Prostate gland (tissue), 2 donors: Measurements from ENCODE around the gene PRRC2C. TPM values are rescaled to one million over a fixed set of nuclear protein-coding genes. Genes with fewer than 3 reads are reported as not detected.
"Not testable (repeated sequence)": the region's sequence is repeated elsewhere in the genome, so short reads cannot be mapped to it uniquely, and the experiment has no call there.

ENCODE experiments used
- DNase-seq: peaks from one replicate; pipeline ENCODE4 v3.0.0-alpha.2; 2019; ENCODE audit warnings: low spot score
- H3K27ac ChIP-seq, 2 donors: fragments of 200-600 bp; sonication (generic); 2 replicates each; pipeline ENCODE4 v1.5.1; 2017 to 2019
- H3K27me3 ChIP-seq: fragments of 200-600 bp; sonication (generic); replicated peaks from 2 replicates; pipeline ENCODE4 v1.5.1; 2019; ENCODE audit not compliant: insufficient read depth
- H3K36me3 ChIP-seq, 2 donors: fragments of 200-600 bp; sonication (generic); 1 replicate in 1 of 2; 2 replicates in 1 of 2; pipeline versions ENCODE4 v1.5.1 to v1.8.1; 2017 to 2019
- H3K4me1 ChIP-seq: fragments of 200-600 bp; sonication (generic); replicated peaks from 2 replicates; pipeline ENCODE4 v1.5.1; 2019
- H3K4me3 ChIP-seq, 2 donors: fragments of 200-600 bp; sonication (generic); 2 replicates each; pipeline ENCODE4 v1.5.1; 2017 to 2019
- H3K9me3 ChIP-seq: fragments of 200-600 bp; sonication (generic); 2 replicates; pipeline ENCODE4 v1.5.1; 2017
- POLR2A ChIP-seq: fragments of 450-650 bp; IDR thresholded peaks from one replicate; pipeline ENCODE4 v1.6.1; 2016; ENCODE audit warnings: antibody characterized with exemption, mild to moderate bottlenecking
- POLR2AphosphoS5 ChIP-seq: sonication (generic); formaldehyde crosslinking; IDR thresholded peaks from one replicate; pipeline ENCODE4 v1.6.1; 2017; ENCODE audit warnings: antibody characterized with exemption
- WGBS: methylation state at CpG from one replicate; pipeline ENCODE4 v1.1.5; 2018; 5-methylcytosine and 5-hydroxymethylcytosine counted together
- intact Hi-C: fragments of 100-400 bp; cut with DNase I; formaldehyde crosslinking; loops from one replicate; pipeline ENCODE4 v1.14.2; 2022
- total RNA-seq, 2 donors: library from RNA; depleted of rRNA; stranded (reverse); fragments of >200 nt; gene quantifications; one replicate each; pipeline ENCODE4 v1.1.0, GENCODE V29; 2016
- TF ChIP-seq, protein P1 (sequence below), 4 experiments: fragments of 200-600 bp in 2 of 4; fragments of 450-650 bp in 2 of 4; sonication (generic) in 2 of 4; IDR thresholded peaks; 1 replicate in 3 of 4; 2 replicates in 1 of 4; pipeline ENCODE4 v1.5.1; 2016 to 2019; ENCODE audit warnings: antibody characterized with exemption in 4 of 4, mild to moderate bottlenecking in 2 of 4, moderate library complexity in 2 of 4

PRRC2C gene
- total RNA-seq, 2 donors from 2014 or later, result 70.1 to 115 TPM

GRCh38 chr1:171521567-171521966 is 36.2 kb downstream of the PRRC2C start:
- TF ChIP-seq, protein P1, sequence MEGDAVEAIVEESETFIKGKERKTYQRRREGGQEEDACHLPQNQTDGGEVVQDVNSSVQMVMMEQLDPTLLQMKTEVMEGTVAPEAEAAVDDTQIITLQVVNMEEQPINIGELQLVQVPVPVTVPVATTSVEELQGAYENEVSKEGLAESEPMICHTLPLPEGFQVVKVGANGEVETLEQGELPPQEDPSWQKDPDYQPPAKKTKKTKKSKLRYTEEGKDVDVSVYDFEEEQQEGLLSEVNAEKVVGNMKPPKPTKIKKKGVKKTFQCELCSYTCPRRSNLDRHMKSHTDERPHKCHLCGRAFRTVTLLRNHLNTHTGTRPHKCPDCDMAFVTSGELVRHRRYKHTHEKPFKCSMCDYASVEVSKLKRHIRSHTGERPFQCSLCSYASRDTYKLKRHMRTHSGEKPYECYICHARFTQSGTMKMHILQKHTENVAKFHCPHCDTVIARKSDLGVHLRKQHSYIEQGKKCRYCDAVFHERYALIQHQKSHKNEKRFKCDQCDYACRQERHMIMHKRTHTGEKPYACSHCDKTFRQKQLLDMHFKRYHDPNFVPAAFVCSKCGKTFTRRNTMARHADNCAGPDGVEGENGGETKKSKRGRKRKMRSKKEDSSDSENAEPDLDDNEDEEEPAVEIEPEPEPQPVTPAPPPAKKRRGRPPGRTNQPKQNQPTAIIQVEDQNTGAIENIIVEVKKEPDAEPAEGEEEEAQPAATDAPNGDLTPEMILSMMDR (IDR thresholded peaks at IDR 0.05), result no peak
- TF ChIP-seq POLR2A, result no peak
- no peak for TF ChIP-seq POLR2AphosphoS5
- no peak overlapping the region for H3K27ac ChIP-seq
- H3K9me3 ChIP-seq, result no peaks in the 10 kb centered on the region
- intact Hi-C loops, result no loop called here
- H3K36me3 ChIP-seq, result peaks cover 0 to 7% of the 10 kb centered on the region in 2 donors
- H3K27me3 ChIP-seq, result no peaks in the 10 kb centered on the region
- H3K4me3 ChIP-seq, result no peak overlapping the region
- 35% methylated on average over 2 of the region's 2 CpGs for WGBS
- DNase-seq, result no peak
- H3K4me1 ChIP-seq, result no peaks in the 10 kb centered on the region

DNA sequence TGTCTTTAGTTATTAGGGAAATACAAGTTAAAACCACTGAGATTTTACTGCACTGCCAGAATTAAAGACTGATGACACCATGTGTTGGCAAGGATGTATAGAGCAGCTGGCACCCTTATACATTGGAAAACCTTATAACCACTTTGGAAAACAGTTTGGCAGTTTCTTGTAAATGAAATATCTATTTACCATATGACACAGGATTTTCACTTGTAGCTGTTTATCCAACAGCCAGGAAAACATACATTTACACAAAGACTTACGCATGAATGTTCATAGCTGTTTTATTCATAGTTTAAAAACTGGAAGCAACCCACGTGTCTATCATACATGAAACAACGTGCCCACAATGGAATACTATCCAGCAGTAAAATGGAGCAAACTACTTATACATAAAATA is 45.3 kb downstream of the PRRC2C start:
- Histone ChIP-seq H3K9me3 (no peaks in the 10 kb centered on the region), H3K27ac (no peak overlapping the region), H3K4me3 (no peak overlapping the region), H3K4me1 (no peaks in the 10 kb centered on the region), H3K27me3 (no peaks in the 10 kb centered on the region), H3K36me3 (peaks cover 0 to 8% of the 10 kb centered on the region in 2 donors)
- TF ChIP-seq POLR2A (no peak), POLR2AphosphoS5 (no peak)
- TF ChIP-seq, protein P1 (IDR thresholded peaks at IDR 0.05), result no peak
- intact Hi-C loops, result no loop called here
- DNase-seq, result no peak
- WGBS, result 61% methylated on average over 3 of the region's 3 CpGs

DNA sequence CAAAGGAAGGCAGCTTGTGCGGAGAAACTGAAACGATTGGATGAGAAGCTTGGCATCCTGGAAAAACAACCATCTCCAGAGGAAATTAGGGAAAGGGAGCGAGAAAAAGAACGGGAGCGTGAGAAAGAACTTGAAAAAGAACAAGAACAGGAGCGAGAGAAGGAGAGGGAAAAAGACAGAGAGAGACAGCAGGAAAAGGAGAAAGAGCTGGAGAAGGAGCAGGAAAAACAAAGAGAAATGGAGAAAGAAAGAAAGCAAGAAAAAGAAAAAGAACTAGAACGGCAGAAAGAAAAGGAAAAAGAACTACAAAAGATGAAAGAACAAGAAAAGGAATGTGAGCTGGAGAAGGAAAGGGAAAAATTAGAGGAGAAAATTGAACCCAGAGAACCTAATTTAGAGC is 47.2 kb downstream of the PRRC2C start:
- Histone ChIP-seq H3K9me3 (no peaks in the 10 kb centered on the region), H3K36me3 (peaks cover 0 to 14% of the 10 kb centered on the region in 2 donors), H3K27ac (no peak overlapping the region), H3K4me1 (no peaks in the 10 kb centered on the region), H3K27me3 (no peaks in the 10 kb centered on the region), H3K4me3 (no peak overlapping the region)
- no peak for DNase-seq
- TF ChIP-seq, protein P1 (IDR thresholded peaks at IDR 0.05), result no peak
- TF ChIP-seq POLR2AphosphoS5, result no peak
- no peak for TF ChIP-seq POLR2A
- WGBS, result 95% methylated on average over 7 of the region's 7 CpGs
- intact Hi-C loops, result no loop called here

DNA sequence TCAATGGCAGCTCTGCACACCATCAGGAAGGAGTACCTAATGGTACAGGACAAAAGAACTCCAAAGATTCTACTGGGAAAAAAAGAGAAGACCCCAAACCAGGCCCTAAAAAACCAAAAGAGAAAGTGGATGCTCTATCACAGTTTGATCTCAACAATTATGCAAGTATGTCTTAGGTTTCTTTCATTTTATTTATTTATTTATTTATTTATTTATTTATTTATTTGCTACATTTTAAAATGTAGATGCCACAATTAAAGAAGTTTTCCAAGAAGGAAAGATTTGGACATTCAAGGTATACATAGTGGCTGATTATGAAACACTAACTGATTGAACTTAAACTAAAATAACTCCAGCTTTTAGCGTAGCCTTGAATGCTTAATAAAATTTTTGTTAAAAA is 60.2 kb downstream of the PRRC2C start:
- WGBS, result 96% methylated on average over 1 of the region's 1 CpG

GRCh38 chr1:171550050-171550449 is 64.7 kb downstream of the PRRC2C start:
- intact Hi-C loops, result no loop called here
- Histone ChIP-seq H3K9me3 (no peaks in the 10 kb centered on the region), H3K4me3 (no peak overlapping the region), H3K36me3 (no peaks in the 10 kb centered on the region), H3K4me1 (no peaks in the 10 kb centered on the region), H3K27ac (no peak overlapping the region), H3K27me3 (no peaks in the 10 kb centered on the region)
- no peak for DNase-seq
- 32% methylated on average over 3 of the region's 3 CpGs for WGBS
- no peak for TF ChIP-seq POLR2A
- TF ChIP-seq, protein P1 (IDR thresholded peaks at IDR 0.05), result no peak
- no peak for TF ChIP-seq POLR2AphosphoS5

More for the DNA sequence above, 60.2 kb downstream of the PRRC2C start:
- Histone ChIP-seq H3K27ac (no peak overlapping the region), H3K36me3 (peaks cover 4 to 10% of the 10 kb centered on the region in 2 donors), H3K9me3 (no peaks in the 10 kb centered on the region), H3K4me1 (no peaks in the 10 kb centered on the region), H3K4me3 (no peak overlapping the region), H3K27me3 (no peaks in the 10 kb centered on the region)
- TF ChIP-seq, protein P1 (IDR thresholded peaks at IDR 0.05), result no peak
- TF ChIP-seq POLR2AphosphoS5, result no peak
- no peak for TF ChIP-seq POLR2A
- no peak for DNase-seq
- intact Hi-C loops, result no loop called here

GRCh38 chr1:171550598-171551100 is 65.3 kb downstream of the PRRC2C start:
- 98% methylated on average over 4 of the region's 4 CpGs for WGBS
- H3K27ac ChIP-seq, H3K4me1 ChIP-seq, H3K9me3 ChIP-seq, H3K27me3 ChIP-seq, H3K4me3 ChIP-seq, H3K36me3 ChIP-seq, intact Hi-C loops, DNase-seq: not testable (repeated sequence)

GRCh38 chr1:171553960-171554359 is 68.6 kb downstream of the PRRC2C start:
- 100% methylated on average over 1 of the region's 1 CpG for WGBS

More at GRCh38 chr1:171553960-171554359, 68.6 kb downstream of the PRRC2C start:
- H3K4me3 ChIP-seq, H3K36me3 ChIP-seq, H3K27ac ChIP-seq, intact Hi-C loops, H3K9me3 ChIP-seq, H3K27me3 ChIP-seq, H3K4me1 ChIP-seq, DNase-seq: not testable (repeated sequence)
